Measurements from ENCODE around the gene NT5DC3.

GRCh38 chr12:103811791-103812190 is 29.2 kb downstream of the NT5DC3 start:
- TF ChIP-seq CTCF (IDR thresholded peaks at IDR 0.05) = no peak
- TF ChIP-seq POLR2A (IDR thresholded peaks at IDR 0.05) = no peak

Data from testis (tissue), 2 donors.